ENCODE results near the gene TSR3.

Gene TSR3

DNA sequence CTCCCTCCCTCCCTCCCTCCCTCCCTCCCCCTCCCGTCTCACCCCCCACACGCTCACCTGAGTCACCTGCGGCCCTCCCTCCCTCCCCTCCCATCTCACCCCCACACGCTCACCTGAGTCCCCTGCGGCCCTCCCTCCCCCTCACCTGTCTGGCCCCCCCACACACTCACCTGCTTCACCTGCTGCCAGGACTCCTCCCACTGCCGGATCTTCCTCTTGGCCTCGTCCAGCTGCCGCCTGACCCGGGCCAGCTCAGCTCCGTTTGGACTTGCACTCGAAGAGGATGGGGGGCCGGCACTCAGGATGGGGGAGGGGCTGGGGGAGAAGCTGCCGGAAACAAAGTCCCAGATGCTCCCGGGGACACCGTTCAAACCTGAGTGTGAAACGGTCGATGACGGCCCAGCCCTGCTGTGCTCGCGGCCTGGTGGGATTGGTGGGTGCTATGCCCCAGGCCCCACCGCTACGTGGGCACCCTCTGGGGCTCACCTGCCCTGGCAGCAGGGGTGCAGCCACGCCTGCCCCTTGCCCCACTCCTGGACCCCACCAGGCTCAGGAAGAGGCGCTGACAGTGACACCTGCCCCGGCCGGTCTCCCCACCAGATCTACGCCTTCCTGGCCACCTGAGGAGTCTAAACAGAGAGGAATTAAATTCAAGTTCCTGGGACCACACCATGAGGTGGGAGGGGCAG lies 16.0 kb upstream of the TSR3 start:
- DNase-seq (ENCODE audit: extremely low read depth, low read depth) = no peak
- TF ChIP-seq, protein P1, sequence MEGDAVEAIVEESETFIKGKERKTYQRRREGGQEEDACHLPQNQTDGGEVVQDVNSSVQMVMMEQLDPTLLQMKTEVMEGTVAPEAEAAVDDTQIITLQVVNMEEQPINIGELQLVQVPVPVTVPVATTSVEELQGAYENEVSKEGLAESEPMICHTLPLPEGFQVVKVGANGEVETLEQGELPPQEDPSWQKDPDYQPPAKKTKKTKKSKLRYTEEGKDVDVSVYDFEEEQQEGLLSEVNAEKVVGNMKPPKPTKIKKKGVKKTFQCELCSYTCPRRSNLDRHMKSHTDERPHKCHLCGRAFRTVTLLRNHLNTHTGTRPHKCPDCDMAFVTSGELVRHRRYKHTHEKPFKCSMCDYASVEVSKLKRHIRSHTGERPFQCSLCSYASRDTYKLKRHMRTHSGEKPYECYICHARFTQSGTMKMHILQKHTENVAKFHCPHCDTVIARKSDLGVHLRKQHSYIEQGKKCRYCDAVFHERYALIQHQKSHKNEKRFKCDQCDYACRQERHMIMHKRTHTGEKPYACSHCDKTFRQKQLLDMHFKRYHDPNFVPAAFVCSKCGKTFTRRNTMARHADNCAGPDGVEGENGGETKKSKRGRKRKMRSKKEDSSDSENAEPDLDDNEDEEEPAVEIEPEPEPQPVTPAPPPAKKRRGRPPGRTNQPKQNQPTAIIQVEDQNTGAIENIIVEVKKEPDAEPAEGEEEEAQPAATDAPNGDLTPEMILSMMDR (IDR thresholded peaks at IDR 0.05; ENCODE audit: low read depth, low read length) = no peak

GRCh38 chr16:1366712-1367299 lies 15.1 kb upstream of the TSR3 start:
- DNase-seq (ENCODE audit: extremely low read depth, low read depth) = no peak

DNA sequence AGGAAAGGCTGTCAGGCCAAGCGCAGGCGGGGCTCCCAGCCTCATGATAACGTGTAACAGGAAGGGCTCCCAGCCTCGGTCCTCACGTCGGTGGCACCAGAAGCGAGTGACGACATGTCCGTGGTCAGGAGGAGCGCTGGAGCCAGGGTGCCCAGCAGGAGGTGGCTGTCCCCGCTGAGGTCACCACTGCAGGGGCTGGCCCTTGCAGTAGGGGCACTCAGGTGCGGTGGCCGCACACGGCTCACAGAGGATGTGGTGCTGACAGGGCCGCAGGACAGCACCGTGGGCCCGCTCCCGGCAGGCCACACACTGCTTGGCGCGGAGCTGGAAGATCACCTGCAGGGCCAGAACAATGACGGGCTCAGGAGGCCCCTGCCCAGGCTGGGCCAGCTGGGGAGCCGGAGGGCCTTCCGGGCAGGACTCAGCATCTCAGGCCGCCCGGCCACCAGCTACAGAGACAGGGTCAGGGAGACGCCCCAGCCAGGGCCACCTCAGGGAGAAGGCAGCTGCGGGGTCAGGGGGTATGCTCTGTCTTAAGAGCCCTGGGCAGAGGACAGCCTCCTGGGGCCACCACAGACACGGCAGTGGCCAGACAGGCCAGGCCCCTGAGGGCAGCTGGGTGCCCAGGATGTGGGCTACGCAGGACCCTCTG lies 14.5 kb upstream of the TSR3 start:
- no peak for DNase-seq (ENCODE audit: extremely low read depth, low read depth)
- TF ChIP-seq, protein P1 (IDR thresholded peaks at IDR 0.05; ENCODE audit: low read depth, low read length) = no peak

More at GRCh38 chr16:1366712-1367299, 15.1 kb upstream of the TSR3 start:
- TF ChIP-seq, protein P1 (IDR thresholded peaks at IDR 0.05; ENCODE audit: low read depth, low read length) = no peak

DNA sequence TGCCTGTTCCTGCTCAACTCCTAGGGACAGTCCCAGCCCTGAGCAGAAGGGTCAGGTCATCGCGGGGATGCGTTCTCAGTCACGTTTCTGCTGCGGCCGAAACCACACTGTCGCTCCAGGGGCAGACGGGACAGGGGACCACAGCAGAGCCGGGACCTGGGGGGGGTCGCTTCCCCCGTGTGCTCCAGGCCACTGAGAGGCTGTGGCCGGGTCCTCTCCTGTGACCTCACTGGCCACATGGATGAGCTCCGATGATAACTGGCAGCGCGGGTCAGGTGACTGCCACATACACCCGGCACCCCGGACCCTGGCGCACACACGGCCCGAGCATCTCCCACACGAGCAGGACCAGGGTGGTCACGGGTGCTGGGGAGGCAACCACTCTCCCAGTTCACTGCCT lies 12.8 kb upstream of the TSR3 start:
- TF ChIP-seq, protein P1 (IDR thresholded peaks at IDR 0.05; ENCODE audit: low read depth, low read length) = no peak
- no peak for DNase-seq (ENCODE audit: extremely low read depth, low read depth)

DNA sequence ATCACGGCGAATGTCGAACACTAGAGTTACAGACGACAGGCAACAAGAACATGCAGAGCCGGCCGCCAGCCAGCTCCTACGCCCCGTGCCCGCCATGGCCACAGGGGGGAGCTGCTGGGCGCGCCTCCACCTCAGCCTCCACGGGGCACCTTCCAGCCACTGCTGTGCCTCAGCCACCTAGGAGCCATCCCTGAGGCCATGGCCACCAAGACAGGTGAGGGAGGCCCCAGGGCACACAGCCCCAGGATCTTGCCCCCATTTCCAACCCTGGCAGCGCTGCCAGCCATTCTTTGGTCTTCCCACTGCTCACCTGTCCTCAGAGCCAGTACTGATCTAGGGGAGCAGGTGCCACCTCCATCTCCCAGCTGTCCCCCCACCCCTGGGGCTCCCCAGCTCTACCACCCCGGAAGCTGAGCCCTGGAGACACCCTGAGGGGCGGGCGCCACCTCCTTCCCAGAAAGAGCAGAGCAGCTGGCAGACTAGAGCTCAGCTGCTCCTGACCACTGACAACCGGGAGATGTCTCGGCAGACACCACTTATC lies 11.9 kb upstream of the TSR3 start:
- TF ChIP-seq, protein P1 (IDR thresholded peaks at IDR 0.05; ENCODE audit: low read depth, low read length) = peak; percentile 72
- DNase-seq (ENCODE audit: extremely low read depth, low read depth) = no peak

GRCh38 chr16:1362807-1363206 lies 11.1 kb upstream of the TSR3 start:
- TF ChIP-seq, protein P1 (IDR thresholded peaks at IDR 0.05; ENCODE audit: low read depth, low read length) = no peak
- no peak for DNase-seq (ENCODE audit: extremely low read depth, low read depth)

Measured in AG09319 (cell line).